ENCODE measurements around the gene CHCHD10. TPM values are rescaled to one million over a fixed set of nuclear protein-coding genes. Genes with fewer than 3 reads are reported as not detected.

CHCHD10 gene
- total RNA-seq, 2 experiments from 2014 or later, result 99.8 to 111 TPM

- Mint-ChIP-seq H3K27me3 (no peaks in the 10 kb centered on the region), H3K4me3 (no peak overlapping the region), H3K4me1 (peaks cover 12% of the 10 kb centered on the region), H3K9me3 (no peaks in the 10 kb centered on the region), H3K27ac (no peak overlapping the region), H3K36me3 (peaks cover 25% of the 10 kb centered on the region)
- no peak for DNase-seq
- POLR2A ChIA-PET, result no interaction called here
- ATAC-seq (ENCODE audit: low read depth), result no peak
Observed at GRCh38 chr22:23796461-23796860, 28.7 kb upstream of the CHCHD10 start.

GRCh38 chr22:23793326-23793725 is 25.6 kb upstream of the CHCHD10 start:
- peaks cover 25% of the 10 kb centered on the region for H3K4me1 Mint-ChIP-seq
- peak overlapping the region; percentile 1 for H3K4me3 Mint-ChIP-seq
- no peaks in the 10 kb centered on the region for H3K27me3 Mint-ChIP-seq
- H3K27ac Mint-ChIP-seq, result no peak overlapping the region
- ATAC-seq (ENCODE audit: low read depth) (no peak), DNase-seq (no peak)
- H3K36me3 Mint-ChIP-seq, result peaks cover 28% of the 10 kb centered on the region
- POLR2A ChIA-PET, result interaction anchor here (0.6 to 1.5 kb wide), 3 partner anchors 17 to 64 kb away, joined by 3 read pairs; partner anchors contain the start of genes C22orf15 and SLC2A11
- no peaks in the 10 kb centered on the region for H3K9me3 Mint-ChIP-seq

GRCh38 chr22:23791738-23792645 is 24.2 kb upstream of the CHCHD10 start:
- Mint-ChIP-seq H3K27ac (peak overlapping the region; percentile 72), H3K4me1 (peaks cover 32% of the 10 kb centered on the region), H3K9me3 (no peaks in the 10 kb centered on the region), H3K36me3 (peaks cover 26% of the 10 kb centered on the region), H3K27me3 (no peaks in the 10 kb centered on the region), H3K4me3 (peak overlapping the region; percentile 35)
- POLR2A ChIA-PET, result interaction anchor here (1.5 kb wide), 1 partner anchor 66 kb away, joined by 3 read pairs; the partner anchor contains the start of gene SLC2A11
- ATAC-seq (ENCODE audit: low read depth) (no peak), DNase-seq (no peak)

- H3K36me3 Mint-ChIP-seq, result peaks cover 20% of the 10 kb centered on the region
- H3K27me3 Mint-ChIP-seq, result no peaks in the 10 kb centered on the region
- DNase-seq (no peak), ATAC-seq (ENCODE audit: low read depth) (no peak)
- POLR2A ChIA-PET, result no interaction called here
- no peak overlapping the region for H3K27ac Mint-ChIP-seq
- H3K4me3 Mint-ChIP-seq, result no peak overlapping the region
- peaks cover 38% of the 10 kb centered on the region for H3K4me1 Mint-ChIP-seq
- H3K9me3 Mint-ChIP-seq, result no peaks in the 10 kb centered on the region
Observed at GRCh38 chr22:23790819-23791737, 23.3 kb upstream of the CHCHD10 start.

GRCh38 chr22:23789638-23790037 is 21.9 kb upstream of the CHCHD10 start:
- Mint-ChIP-seq H3K9me3 (no peaks in the 10 kb centered on the region), H3K36me3 (peaks cover 15% of the 10 kb centered on the region), H3K27me3 (no peaks in the 10 kb centered on the region), H3K4me3 (no peak overlapping the region), H3K4me1 (peaks cover 42% of the 10 kb centered on the region), H3K27ac (peak overlapping the region; percentile 1)
- DNase-seq, result no peak
- no peak for ATAC-seq (ENCODE audit: low read depth)
- POLR2A ChIA-PET, result interaction anchor here (1.1 kb wide), 2 partner anchors 12 to 68 kb away, joined by 3 read pairs; partner anchors contain the start of gene SLC2A11

- peaks cover 15% of the 10 kb centered on the region for H3K36me3 Mint-ChIP-seq
- H3K27ac Mint-ChIP-seq, result no peak overlapping the region
- peaks cover 47% of the 10 kb centered on the region for H3K4me1 Mint-ChIP-seq
- no peaks in the 10 kb centered on the region for H3K27me3 Mint-ChIP-seq
- no peaks in the 10 kb centered on the region for H3K9me3 Mint-ChIP-seq
- DNase-seq, result no peak
- no peak for ATAC-seq (ENCODE audit: low read depth)
- POLR2A ChIA-PET, result interaction anchor here (1.1 to 1.9 kb wide), 3 partner anchors 12 to 68 kb away, joined by 3 to 10 read pairs (median 3); partner anchors contain the start of genes MMP11 and SLC2A11
- H3K4me3 Mint-ChIP-seq, result no peak overlapping the region
Observed at GRCh38 chr22:23789121-23789520, 21.3 kb upstream of the CHCHD10 start.

GRCh38 chr22:23787910-23788309 is 20.1 kb upstream of the CHCHD10 start:
- DNase-seq (no peak), ATAC-seq (ENCODE audit: low read depth) (no peak)
- Mint-ChIP-seq H3K36me3 (peaks cover 11% of the 10 kb centered on the region), H3K27me3 (no peaks in the 10 kb centered on the region), H3K27ac (peak overlapping the region; percentile 87), H3K4me1 (peaks cover 50% of the 10 kb centered on the region), H3K4me3 (peak overlapping the region; percentile 92), H3K9me3 (no peaks in the 10 kb centered on the region)
- POLR2A ChIA-PET, result interaction anchor here (1.4 to 3.0 kb wide), 5 partner anchors 12 to 69 kb away, joined by 4 to 18 read pairs (median 7); partner anchors contain the start of genes MMP11 and SLC2A11

GRCh38 chr22:23787600-23787896 is 19.8 kb upstream of the CHCHD10 start:
- POLR2A ChIA-PET, result interaction anchor here (1.0 to 3.0 kb wide), 10 partner anchors 10 to 107 kb away, joined by 3 to 18 read pairs (median 8); partner anchors contain the start of genes C22orf15, MIF, MMP11 and SLC2A11
- ATAC-seq (ENCODE audit: low read depth) (peak; percentile 6), DNase-seq (no peak)
- Mint-ChIP-seq H3K36me3 (peaks cover 10% of the 10 kb centered on the region), H3K27me3 (no peaks in the 10 kb centered on the region), H3K4me1 (peaks cover 46% of the 10 kb centered on the region), H3K4me3 (peak overlapping the region; percentile 92), H3K9me3 (no peaks in the 10 kb centered on the region), H3K27ac (peak overlapping the region; percentile 87)

- Mint-ChIP-seq H3K27ac (peak within 1 kb of the TSS; percentile 99), H3K9me3 (no peaks in the 10 kb centered on the region), H3K36me3 (peaks cover 7% of the 10 kb centered on the region), H3K4me3 (peak within 1 kb of the TSS; percentile 92), H3K27me3 (no peaks in the 10 kb centered on the region), H3K4me1 (peaks cover 41% of the 10 kb centered on the region)
- DNase-seq (peak; percentile 94), ATAC-seq (ENCODE audit: low read depth) (peak; percentile 71)
- POLR2A ChIA-PET, result interaction anchor here (1.0 to 3.0 kb wide), 11 partner anchors 9 to 107 kb away, joined by 3 to 18 read pairs (median 7); partner anchors contain the start of genes C22orf15, MIF, MMP11 and SLC2A11
Observed at GRCh38 chr22:23786752-23787599, 19.2 kb upstream of the CHCHD10 start, which contains the start of gene SMARCB1. Gene SMARCB1, plus strand, starts transcription at chr22:23786966. Its CDS starts 204 bp downstream, at chr22:23787170.

- Mint-ChIP-seq H3K27me3 (no peaks in the 10 kb centered on the region), H3K4me1 (peaks cover 41% of the 10 kb centered on the region), H3K27ac (peak overlapping the region; percentile 99), H3K9me3 (no peaks in the 10 kb centered on the region), H3K4me3 (peak overlapping the region; percentile 92), H3K36me3 (peaks cover 7% of the 10 kb centered on the region)
- no peak for DNase-seq
- peak; percentile 28 for ATAC-seq (ENCODE audit: low read depth)
- POLR2A ChIA-PET, result interaction anchor here (0.8 to 3.0 kb wide), 12 partner anchors 9 to 108 kb away, joined by 3 to 18 read pairs (median 6); partner anchors contain the start of genes C22orf15, MIF, MMP11 and SLC2A11
Observed at GRCh38 chr22:23786261-23786710, 18.5 kb upstream of the CHCHD10 start.

- DNase-seq (no peak), ATAC-seq (ENCODE audit: low read depth) (no peak)
- Mint-ChIP-seq H3K36me3 (peaks cover under 1% of the 10 kb centered on the region), H3K9me3 (no peaks in the 10 kb centered on the region), H3K27ac (peak overlapping the region; percentile 69), H3K4me3 (peak overlapping the region; percentile 56), H3K27me3 (no peaks in the 10 kb centered on the region), H3K4me1 (peaks cover 34% of the 10 kb centered on the region)
- POLR2A ChIA-PET, result interaction anchor here (0.6 to 1.5 kb wide), 2 partner anchors 13 to 16 kb away, joined by 3 to 4 read pairs; partner anchors contain the start of gene CHCHD10
Observed at GRCh38 chr22:23784215-23784732, 16.5 kb upstream of the CHCHD10 start.

All from activated naive CD8-positive, alpha-beta T cell treated with anti-CD3 and anti-CD28 coated beads, Interleukin-2, amount 10 ng/mL, durations not matched to agents 7 days and 5 days (primary cell).